ENCODE results near the gene NEK11.

GRCh38 chr3:131250466-131250865, 223.8 kb downstream of the NEK11 start:
- TF ChIP-seq CTCF (conservative IDR thresholded peaks at IDR 0.05; ENCODE audit: low read depth, low read length) (no peak), EZH2 (IDR thresholded peaks at IDR 0.05; ENCODE audit: borderline replicate concordance, low read depth, low read length, poor library complexity, severe bottlenecking) (no peak)

Data from A673 (cell line).